Stimulated activated CD4-positive, alpha-beta T cell treated with anti-CD3 and anti-CD28 coated beads, Interleukin-4, amount 100 ng/mL, for 48 hours (primary cell): Measurements from ENCODE around the gene LSS.
A peak's percentile ranks its signal among the peaks of the same experiment; 100 is the strongest.

Experiments
- DNase-seq, 2 donors: peaks; one replicate each; pipeline ENCODE4 v3.0.0-alpha.2; 2020; ENCODE audit warnings: low read depth in 2 of 2

Gene LSS

DNA sequence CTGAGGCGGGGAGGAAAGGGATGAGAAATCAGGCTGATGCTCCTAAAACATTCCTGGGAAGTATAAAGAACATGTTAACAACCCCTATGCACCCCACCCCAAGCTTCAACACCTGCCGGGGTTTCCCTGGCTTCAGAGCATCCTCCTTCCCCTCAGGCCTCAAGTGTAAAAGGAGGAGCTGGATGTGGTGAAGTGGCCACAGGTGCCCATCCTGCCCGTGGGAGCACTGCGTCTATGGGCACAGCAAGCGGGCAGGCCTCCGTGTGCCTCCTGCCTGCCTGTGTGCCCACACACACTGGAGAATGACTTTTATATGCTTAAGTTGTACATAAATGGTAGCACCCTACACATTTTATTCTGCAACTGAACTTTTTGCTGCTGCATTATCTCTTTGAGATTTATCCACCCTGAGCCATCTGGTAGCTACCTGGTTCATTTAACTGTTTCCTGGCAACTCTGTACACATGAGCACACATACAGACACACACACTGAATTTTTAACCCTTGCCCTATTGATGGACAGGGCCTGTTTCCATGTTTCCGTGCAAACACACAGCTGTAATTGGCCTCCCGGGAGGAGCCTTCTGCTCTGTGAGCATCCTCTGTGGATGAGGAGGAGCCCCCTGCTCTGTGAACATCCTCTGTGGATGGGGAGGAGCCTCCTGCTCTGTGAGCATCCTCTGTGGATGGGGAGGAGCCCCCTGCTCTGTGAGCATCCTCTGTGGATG lies 59.8 kb downstream of the LSS start:
- DNase-seq, result no peak

DNA sequence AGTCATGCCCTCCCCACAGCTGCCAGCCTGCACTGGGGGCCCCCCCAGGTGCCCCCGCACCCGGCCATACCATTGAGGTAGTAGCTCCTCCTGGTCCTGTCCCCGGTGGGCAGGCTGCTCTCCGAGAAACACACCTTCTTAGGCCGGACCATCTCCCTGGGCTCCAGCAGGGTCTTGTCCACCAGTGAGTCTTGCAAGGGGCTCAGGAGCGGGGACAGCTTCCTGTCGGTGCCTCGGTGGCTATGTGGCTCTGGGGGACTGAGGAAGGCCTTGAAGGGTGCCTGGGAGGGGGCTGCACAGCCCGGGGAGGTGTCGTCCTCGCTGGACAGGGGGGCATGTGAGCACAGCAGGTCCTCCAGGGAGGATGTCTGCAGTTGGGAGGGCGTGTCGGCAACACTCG lies 60.3 kb downstream of the LSS start:
- no peak for DNase-seq

DNA sequence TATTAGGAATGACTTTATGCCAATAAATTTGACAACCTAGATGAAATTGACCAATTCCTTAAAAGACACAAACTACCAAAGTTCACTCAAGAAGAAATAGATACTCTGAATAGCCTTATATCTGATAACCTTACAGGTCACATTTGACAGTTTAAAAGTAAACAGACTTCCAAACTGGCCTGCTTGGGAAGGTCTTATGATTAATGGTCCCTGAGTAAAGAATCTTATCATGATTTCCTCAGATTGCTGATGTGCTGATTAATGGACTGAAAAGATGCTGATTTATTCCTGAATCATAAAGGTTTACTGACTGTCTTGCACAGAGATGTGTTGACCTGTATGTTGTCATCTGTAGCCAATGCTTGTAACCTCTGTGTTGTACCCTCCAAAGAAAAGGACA lies 63.5 kb downstream of the LSS start:
- DNase-seq, result no peak

DNA sequence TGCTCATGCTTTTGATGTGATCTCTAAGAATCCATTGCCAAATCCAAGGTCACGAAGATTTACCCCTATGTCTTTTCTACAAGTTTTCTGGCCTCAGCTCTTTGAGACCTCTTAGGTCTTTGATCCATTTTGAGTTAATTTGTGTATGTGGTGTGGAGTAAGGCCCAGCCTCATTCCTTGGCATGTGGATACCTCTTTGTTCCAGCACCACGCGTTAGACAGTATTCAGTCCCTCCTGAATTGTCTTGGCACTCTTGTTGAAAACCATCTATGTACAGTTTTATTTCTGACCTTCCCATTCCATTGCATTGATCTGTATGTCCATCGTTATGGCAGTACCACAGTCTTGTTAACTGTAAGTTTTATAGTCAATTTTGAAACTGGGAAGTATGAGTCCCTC lies 65.2 kb downstream of the LSS start:
- no peak for DNase-seq

DNA sequence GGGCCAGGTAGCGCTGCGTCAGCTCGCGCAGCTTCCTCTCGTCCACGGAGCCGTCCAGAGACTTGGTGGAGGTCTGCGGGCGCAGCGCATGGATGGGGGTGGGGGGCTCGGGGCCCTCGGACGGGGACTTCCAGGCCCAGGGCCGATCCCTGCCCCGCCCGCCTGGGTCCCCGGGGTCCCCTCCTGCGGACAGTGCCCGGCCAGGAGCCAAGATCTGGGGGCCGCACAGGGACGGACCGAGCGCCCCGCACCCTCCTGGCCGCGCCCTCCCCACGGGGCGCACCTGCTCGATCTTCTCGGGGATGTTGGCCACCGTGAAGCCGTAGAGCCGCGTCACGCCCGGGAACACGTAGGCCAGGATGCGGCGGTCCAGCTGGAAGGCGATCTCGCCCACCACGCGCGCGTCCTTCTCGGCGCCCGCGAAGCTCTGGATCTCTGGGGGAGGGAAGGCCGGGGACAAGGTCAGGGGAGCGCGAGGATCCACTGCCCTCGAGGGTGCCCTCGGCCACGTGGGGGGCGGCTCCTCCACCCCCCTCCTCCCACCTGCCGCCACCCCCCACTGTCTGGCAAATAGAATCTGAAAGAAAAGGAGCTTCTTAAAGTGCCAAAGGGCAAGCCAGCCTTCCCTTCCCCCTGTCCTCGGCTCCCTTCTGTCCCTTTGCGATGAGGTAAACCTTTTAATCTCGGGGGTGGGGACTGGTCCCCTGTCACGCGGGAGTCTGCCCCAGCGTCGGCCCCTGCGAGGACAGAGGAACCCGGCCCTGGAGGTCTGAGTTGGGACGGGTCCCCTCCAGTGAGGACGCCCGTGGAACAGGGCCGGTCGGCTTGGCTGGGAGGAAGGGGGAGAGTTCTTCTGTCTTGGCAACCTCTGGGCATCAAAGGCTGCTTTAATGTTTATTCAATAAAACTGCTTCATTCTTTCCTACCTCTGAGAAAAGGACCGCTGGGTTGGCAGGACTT lies 66.7 kb downstream of the LSS start:
- DNase-seq, result no peak

DNA sequence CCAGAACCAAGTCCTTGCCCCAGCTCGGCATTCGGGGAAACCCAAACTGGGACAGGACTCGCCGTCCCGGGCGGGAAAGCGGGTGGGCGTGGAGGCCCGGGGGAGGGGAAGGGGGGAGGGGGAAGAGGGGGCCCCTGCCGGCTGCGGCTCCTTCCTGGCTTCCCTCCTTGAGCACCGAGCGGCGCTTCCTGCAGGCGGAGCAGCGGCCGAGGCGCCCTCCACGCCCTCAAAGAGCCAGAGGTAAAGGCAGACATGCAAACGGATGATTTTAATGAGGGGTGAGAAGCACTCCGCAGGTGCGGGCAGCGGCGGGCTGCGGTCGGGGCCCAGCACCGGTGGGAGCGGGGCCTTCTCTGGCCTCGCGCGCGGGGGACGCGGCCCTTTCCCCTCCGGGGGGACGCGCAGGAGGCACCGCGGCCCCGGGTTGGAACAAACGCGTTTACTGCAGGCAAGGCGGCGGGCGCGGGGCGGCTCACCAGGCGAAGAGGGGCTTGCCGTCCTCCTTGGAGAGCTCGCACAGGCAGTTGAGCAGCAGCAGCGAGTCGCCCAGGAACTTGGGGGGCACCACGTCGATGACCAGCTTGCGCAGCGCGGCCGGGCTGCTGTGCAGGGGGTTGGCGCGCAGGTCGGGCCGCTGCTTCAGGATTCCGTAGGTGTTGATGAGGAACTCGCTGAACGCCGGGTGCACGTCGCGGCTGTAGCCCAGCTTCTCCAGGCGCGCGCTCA lies 67.5 kb downstream of the LSS start:
- no peak for DNase-seq

DNA sequence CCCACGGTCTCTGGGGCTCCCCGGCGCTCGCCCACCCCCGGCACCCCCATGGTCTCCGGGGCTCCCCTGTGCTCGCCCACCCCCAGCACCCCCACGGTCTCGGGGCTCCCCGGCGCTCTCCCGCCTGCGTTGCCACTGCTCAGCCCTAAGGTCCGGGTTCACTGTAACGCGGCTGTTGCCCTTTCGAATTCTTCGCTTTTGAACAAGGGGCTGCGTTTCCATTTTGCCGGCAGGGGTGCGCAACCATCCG lies 68.0 kb downstream of the LSS start:
- no peak for DNase-seq

DNA sequence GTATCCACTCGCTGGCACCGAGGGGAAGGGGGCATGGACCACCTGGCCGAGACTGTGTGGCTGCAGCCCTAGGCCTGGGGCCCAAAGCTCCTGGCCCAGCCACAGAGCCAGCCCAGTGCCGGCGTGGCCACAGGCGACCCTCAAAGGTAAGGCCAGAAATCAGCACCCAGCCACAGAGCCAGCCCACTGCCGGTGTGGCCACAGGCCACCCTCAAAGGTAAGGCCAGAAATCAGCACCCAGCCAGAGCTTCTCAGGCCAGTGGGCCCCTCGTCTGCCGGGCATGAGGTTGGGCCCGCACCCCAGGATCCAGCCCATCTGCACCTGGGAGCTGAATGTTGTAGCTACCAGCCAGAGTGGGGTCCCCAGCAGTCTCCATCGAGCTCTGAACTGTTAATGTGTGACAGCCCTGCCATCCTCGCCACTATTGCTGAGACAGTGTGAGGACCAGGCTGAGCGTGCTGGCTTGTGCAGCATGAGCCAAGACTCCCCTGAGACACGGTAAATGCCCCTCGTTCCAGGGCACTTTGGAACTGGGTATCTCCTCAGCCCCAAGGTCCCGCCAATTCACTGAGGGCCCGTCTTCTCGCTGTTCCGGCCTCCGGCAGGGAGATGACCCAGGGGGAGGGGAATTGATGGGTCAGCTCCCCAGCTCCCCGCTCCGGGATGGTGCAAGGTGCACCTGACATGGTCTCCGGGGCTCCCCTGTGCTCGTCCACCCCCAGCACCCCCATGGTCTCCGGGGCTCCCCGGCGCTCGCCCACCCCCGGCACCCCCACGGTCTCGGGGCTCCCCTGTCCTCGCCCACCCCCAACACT lies 68.5 kb downstream of the LSS start:
- no peak for DNase-seq

DNA sequence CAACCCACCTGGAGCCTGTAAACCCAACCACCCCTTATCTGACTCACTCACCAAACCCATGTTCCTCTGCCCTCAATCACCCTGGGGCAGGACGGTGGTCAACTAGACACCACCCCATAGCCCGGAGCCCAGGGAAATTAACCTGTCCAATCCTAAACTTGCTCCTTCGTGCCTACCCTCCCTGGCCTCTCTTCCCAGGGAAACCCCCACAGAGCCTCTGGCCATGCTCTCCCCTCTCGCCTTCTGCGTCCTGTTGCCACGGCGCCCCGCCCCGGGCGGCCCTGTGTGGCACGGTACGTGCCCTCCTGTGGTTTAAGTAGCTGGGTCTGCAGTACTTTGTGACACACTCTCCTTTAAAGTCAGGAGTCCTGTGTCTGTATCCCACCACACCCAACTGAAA lies 69.2 kb downstream of the LSS start:
- DNase-seq, result no peak

DNA sequence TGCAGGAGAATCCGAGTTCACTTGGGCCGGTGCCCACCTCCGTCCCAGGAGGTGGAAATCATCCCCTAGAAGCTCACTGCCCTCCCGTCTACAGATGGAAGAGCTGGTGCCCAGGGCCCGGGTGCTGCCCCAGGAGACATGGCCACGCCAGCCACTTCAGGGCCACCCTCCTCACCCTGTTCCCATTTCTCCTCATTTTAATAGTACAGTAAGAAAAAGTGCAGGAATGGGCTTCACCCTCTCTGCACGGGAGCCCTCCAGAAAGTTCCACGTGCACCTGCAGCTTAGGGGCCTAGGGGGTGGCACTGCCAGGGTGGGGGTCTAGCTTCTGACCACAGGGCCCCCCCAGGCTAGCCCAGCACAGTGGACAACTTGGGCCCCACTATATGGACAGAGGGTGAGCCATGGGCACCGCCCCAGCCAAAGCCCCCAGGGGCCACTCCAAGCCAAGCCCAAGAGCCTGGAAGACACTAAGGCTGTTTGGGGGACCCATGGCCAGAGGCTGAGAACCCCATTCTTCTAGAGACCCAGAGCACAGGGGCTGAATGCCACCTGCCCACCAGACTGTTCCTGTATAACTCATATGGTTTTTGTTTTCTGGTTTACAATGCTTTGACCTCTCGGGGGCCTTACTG lies 69.8 kb downstream of the LSS start:
- no peak for DNase-seq

DNA sequence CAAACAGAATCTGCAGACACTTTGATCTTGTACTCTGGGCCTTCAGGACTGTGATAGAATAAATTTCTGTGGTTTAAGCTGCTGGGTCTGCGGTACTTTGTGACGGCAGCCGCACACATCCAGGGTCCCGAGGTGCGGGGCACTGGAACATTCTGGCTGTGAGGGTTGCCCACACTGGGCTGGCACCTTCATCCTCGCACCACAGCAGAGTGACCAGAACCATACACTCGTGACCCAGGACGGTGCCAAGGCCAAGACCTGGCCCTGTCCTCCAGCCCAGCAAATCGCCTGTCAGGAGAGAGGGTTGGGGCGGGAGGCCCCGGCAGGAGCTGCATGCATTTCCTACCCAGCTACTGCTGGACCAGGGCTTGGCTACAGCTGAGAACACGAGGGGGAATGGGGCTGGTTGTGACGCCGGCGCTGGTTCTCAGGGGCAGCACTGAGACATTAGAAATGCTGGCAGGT lies 70.6 kb downstream of the LSS start:
- DNase-seq, result no peak

DNA sequence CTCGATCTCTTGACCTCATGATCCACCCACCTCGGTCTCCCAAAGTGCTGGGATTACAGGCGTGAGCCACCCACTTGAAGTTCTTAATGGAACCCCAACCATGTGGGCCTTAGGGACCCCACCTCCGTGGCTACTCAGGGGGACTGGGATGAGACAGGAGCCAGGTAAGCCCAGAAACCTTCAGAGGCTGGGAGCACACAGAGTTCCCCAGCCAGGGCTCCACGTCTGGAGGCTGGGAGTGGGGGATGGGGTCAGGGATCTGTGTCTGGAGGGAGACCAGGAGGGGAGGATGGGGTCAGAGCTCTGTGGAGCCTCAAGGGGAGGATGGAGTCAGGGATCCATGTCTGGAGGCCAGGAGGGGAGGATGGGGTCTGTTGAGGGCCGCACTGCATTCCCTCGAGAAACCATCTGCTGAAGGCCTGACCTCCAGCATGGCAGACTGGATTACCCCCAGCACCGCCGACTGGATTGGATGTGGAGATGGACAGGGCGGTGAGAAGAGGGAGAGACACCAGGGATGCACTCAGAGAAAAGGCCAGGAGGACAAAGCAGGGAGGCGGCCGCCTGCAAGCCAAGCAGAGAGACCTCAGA lies 71.1 kb downstream of the LSS start:
- DNase-seq, result no peak

DNA sequence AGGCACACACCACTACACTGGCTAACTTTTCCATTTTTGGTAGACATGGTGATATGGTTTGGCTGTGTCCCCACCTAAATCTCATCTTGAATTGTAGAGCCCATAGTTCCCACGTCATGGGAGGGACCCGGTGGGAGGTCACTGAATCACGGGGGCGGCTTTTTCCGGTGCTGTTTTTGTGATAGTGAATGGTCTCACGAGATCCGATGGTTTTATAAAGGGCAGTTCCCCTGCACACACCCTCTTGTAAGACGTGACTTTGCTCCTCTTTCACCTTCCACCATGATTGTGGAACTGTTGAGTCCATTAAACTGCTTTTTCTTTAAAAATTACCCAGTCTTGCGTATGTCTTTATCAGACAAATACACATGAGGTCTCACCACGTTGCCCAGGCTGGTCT lies 71.9 kb downstream of the LSS start:
- DNase-seq, result no peak

DNA sequence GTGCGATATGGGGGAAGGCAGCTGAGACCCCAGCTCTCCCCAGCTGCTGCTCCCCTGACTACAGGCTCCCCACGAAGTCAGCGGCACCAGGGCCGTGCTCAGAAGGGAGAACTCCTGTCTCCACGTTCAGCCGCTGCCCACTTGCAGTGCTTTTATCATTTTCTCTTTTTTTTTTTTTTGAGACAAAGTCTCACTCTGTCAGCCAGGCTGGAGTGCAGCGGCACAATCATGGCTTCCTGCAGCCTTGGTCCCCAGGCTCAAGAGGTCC lies 72.3 kb downstream of the LSS start:
- DNase-seq, result no peak

DNA sequence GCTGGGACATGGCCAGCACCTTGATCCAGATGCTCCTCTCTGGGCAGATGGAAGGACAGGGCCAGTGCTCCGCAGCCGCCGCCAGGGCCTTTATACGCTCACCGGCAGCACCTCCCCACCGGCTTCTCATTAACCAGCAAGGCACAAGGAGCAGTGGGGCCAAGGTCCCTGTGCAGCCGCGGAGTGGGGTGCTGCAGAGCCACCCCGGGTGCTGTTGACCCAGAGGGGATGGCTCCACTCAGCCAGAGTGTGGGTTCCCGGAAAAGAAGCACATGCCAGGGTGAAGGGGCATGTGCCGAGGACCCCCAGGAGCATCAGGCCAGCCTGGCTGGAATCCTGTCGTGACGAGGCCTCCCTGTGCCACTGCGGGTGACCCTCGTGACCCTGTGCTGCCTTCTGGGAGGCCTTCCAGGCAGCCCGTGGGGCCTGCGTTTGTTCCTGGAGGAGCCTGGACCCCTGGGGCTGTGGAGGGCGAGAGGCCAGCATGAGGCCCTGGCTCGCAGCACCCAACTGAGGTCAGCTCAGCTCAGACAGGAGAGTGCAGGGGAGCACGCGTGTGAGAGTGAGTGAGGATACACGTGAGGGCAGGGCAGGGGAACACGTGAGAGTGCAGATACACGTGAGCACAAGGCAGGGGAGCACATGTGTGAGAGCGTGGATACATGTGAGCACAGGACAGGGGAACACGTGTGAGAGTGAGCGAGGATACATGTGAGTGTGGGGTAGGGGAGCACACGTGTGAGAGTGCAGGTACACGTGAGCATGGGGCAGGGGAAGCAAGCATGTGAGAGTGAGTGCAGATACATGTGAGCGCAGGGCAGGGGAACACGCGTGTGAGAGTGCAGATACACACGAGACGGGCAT lies 72.8 kb downstream of the LSS start, which contains the start of gene FTCD:
FTCD (minus strand) TSS at position 66 of the 864 bp plus-strand sequence; CDS start at position 10, 56 bp downstream.
- DNase-seq, result no peak

DNA sequence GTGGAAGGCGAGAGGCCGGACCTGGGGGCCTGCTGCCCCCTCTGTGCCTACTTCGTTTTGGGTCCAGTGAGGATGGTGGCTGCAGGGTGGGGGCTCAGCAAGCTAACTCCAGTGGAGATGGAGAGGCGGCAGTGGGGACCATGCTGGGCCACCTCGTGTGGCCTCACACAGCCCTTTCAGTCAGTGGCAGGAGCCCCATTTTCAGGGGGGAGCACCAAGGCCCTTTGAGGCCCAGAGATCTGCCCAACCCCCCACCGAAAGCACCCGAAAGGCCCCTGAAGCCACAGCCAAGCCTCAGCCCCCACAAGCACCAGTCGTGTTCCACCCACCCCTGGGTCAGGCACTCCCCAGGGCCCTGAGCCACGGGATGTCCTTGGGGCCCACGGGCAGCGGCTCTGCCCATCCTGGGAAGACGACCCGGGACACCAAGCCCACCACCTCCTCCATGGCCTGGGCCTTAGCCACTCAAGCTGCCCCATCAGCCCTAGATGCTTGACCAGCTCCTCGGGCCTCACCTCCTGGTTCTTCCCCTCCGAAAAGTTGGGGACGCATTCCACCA lies 73.5 kb downstream of the LSS start:
- no peak for DNase-seq

DNA sequence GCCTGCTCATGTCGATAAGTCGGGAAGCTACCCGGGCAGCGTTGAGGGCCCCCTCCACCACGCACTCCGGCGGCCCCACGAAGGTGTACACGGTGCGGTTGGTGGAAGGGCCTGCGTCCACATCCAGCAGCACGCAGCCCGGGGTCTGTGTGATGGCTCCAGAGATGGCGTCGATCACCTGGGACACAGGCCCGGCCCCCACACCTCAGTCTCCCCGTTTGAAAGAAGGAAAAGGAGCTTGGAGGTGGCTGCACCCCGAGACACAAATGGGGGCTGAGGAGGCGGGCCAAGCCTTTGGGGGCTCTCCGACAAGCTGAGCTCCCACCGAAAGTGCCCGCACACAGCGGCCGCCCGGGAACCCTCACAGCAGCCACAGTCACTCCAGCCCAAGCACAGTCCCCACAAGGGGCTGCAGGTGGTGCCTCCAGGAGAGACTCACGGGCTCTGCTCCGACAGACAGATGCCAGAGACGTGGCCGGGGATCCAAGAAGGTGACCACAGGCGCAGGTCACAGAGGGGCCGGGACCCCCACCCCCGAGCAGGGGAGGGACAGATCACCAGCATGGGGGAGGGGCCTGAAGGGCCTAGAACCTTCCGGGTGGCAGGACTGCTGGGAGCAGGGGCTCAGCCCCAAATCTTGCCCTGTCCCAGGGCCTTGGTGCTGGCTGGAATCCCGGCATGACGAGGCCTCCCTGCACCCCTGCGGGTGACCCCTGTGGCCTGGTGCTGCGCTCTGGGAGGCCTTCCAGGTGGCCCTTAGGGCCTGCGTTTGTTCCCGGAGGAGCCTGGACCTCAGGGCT lies 74.2 kb downstream of the LSS start:
- no peak for DNase-seq

DNA sequence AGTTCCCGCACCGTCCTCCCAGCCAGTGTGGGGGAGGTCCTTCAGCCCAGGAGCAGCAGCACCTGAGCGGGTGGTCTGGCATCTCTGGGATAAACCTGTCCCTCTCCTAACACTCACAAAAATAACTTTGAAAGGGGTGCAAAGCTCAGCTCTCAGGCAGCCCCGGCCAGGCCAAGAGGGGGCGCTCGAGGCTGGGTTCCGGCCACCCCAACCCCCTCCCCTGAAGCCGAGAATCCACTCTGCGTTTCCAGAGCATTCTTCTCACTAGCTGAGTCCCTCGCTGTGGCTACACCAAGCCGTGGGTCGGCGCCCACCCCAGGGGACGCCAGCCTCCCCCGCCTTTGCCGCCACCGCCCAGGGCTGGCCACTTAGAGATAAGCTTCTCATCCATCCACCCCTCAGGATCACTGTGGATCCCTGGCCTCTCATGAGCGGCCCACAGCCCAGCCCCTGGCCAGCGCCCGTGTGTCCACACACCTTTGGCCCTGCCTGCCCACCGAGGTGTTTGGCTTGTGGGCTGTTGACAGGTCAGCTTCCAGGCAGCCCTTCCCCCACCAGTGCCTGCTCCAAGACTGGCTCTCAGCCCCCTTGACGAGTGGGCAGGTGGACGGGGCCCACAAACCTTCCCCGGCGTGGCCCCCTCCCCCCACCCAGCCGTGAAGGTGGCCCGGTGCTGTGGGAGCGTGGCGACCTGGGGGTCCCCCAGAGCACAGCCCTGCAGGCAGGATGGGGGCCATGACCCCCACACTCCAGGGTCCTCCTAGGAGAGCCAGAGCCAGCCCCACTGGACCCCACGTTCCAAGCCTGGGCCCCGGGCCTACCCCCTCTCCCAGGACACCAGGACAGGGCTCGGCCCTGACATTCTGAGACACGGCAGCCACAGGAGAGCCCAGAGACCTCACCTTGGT lies 75.1 kb downstream of the LSS start:
- peak; percentile 47 to 68 for DNase-seq
